ENCODE data around the gene ZNF646. TPM values are rescaled to one million over a fixed set of nuclear protein-coding genes. Genes with fewer than 3 reads are reported as not detected.

The ZNF646 gene
- total and polyA plus RNA-seq, 2 of the 13 experiments (the other 11 are each of a cell fraction or from before 2014, with no cell fraction given): 3.4 to 10.9 TPM

- TF ChIP-seq, protein P1, sequence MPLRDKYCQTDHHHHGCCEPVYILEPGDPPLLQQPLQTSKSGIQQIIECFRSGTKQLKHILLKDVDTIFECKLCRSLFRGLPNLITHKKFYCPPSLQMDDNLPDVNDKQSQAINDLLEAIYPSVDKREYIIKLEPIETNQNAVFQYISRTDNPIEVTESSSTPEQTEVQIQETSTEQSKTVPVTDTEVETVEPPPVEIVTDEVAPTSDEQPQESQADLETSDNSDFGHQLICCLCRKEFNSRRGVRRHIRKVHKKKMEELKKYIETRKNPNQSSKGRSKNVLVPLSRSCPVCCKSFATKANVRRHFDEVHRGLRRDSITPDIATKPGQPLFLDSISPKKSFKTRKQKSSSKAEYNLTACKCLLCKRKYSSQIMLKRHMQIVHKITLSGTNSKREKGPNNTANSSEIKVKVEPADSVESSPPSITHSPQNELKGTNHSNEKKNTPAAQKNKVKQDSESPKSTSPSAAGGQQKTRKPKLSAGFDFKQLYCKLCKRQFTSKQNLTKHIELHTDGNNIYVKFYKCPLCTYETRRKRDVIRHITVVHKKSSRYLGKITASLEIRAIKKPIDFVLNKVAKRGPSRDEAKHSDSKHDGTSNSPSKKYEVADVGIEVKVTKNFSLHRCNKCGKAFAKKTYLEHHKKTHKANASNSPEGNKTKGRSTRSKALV (CRISPR knock-in tag; IDR thresholded peaks at IDR 0.05): peak; percentile 84; the same call in 1 of the 2 replicates
- TF ChIP-seq, protein P2, sequence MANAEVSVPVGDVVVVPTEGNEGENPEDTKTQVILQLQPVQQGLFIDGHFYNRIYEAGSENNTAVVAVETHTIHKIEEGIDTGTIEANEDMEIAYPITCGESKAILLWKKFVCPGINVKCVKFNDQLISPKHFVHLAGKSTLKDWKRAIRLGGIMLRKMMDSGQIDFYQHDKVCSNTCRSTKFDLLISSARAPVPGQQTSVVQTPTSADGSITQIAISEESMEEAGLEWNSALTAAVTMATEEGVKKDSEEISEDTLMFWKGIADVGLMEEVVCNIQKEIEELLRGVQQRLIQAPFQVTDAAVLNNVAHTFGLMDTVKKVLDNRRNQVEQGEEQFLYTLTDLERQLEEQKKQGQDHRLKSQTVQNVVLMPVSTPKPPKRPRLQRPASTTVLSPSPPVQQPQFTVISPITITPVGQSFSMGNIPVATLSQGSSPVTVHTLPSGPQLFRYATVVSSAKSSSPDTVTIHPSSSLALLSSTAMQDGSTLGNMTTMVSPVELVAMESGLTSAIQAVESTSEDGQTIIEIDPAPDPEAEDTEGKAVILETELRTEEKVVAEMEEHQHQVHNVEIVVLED (CRISPR knock-in tag; IDR thresholded peaks at IDR 0.05; ENCODE audit: borderline replicate concordance): peak; percentile 98
- TF ChIP-seq, protein P3, sequence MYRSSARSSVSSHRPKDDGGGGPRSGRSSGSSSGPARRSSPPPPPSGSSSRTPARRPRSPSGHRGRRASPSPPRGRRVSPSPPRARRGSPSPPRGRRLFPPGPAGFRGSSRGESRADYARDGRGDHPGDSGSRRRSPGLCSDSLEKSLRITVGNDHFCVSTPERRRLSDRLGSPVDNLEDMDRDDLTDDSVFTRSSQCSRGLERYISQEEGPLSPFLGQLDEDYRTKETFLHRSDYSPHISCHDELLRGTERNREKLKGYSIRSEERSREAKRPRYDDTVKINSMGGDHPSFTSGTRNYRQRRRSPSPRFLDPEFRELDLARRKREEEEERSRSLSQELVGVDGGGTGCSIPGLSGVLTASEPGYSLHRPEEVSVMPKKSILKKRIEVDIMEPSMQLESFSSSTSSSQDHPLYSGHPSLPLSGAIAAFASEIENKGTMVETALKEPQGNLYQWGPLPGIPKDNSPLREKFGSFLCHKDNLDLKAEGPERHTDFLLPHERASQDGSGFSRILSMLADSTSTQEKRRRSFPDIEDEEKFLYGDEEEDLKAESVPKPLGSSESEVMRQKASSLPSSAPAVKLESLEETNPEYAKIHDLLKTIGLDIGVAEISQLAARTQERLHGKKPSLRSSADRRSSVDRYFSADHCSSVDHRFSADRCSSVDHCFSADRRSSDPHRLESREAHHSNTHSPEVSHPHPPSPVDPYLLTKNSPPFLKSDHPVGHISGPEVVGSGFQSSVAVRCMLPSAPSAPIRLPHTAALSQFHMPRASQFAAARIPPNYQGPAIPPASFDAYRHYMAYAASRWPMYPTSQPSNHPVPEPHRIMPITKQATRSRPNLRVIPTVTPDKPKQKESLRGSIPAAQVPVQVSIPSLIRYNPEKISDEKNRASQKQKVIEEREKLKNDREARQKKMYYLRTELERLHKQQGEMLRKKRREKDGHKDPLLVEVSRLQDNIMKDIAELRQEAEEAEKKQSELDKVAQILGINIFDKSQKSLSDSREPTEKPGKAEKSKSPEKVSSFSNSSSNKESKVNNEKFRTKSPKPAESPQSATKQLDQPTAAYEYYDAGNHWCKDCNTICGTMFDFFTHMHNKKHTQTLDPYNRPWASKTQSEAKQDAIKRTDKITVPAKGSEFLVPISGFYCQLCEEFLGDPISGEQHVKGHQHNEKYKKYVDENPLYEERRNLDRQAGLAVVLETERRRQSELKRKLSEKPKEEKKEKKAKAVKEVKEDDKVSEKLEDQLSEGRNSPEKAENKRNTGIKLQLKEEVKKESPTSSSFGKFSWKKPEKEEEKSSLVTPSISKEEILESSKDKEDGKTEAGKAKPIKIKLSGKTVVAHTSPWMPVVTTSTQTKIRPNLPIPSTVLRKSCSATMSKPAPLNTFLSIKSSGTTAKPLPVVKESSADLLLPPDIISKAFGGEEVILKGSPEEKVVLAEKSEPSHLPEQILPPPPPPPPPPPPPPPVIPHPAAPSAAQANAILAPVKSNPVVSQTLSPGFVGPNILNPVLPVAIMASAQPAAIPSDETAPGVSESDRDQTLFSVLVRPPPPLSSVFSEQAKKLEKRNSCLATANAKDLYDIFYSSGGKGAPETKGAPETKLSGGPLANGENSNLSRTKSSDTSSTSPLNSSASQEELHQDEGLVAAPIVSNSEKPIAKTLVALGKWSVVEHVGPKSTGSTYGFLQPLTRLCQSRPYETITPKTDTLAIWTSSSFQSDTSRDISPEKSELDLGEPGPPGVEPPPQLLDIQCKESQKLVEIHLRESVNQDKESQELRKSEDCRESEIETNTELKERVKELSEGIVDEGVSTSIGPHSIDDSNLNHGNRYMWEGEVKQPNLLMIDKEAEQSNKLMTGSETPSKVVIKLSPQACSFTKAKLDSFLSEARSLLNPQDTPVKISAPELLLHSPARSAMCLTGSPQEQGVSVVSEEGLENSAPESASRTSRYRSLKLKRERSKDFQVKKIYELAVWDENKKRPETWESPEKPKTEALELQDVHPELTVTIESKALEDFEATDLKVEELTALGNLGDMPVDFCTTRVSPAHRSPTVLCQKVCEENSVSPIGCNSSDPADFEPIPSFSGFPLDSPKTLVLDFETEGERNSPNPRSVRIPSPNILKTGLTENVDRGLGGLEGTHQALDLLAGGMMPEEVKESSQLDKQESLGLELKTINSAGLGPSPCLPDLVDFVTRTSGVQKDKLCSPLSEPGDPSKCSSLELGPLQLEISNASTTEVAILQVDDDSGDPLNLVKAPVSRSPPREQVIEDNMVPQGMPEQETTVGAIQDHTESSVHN (CRISPR knock-in tag; IDR thresholded peaks at IDR 0.05): no peak
- TF ChIP-seq ZSCAN20 (CRISPR knock-in tag; IDR thresholded peaks at IDR 0.05; ENCODE audit: borderline replicate concordance): peak; percentile 82
- peak; percentile 0; the same call in 1 of the 2 replicates for TF ChIP-seq ZBTB21 (CRISPR knock-in tag; IDR thresholded peaks at IDR 0.05)
- TF ChIP-seq SRSF9 (IDR thresholded peaks at IDR 0.05; ENCODE audit: borderline replicate concordance, insufficient read depth, low read depth, low read length, poor library complexity, severe bottlenecking): no peak
- TF ChIP-seq ZNF136 (CRISPR knock-in tag; IDR thresholded peaks at IDR 0.05; ENCODE audit: low read depth): no peak
- TF ChIP-seq ZNF574 (CRISPR knock-in tag; IDR thresholded peaks at IDR 0.05): peak; percentile 92
- no peak for TF ChIP-seq FOXP1 (IDR thresholded peaks at IDR 0.05)
- TF ChIP-seq FOXP1 (CRISPR knock-in tag; IDR thresholded peaks at IDR 0.05): no peak
- TF ChIP-seq, protein P4, sequence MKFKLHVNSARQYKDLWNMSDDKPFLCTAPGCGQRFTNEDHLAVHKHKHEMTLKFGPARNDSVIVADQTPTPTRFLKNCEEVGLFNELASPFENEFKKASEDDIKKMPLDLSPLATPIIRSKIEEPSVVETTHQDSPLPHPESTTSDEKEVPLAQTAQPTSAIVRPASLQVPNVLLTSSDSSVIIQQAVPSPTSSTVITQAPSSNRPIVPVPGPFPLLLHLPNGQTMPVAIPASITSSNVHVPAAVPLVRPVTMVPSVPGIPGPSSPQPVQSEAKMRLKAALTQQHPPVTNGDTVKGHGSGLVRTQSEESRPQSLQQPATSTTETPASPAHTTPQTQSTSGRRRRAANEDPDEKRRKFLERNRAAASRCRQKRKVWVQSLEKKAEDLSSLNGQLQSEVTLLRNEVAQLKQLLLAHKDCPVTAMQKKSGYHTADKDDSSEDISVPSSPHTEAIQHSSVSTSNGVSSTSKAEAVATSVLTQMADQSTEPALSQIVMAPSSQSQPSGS (CRISPR knock-in tag; IDR thresholded peaks at IDR 0.05): peak; percentile 46; the same call in 1 of the 2 replicates
These were observed 34.0 kb downstream of the ZNF646 start, which contains the start of gene BCKDK (continued) for GRCh38 chr16:31108035-31108793.
